A172 (cell line): ENCODE data around the gene PLPP3. TPM values are rescaled to one million over a fixed set of nuclear protein-coding genes. Genes with fewer than 3 reads are reported as not detected.

Experiments used
- total RNA-seq: library from RNA; depleted of rRNA; stranded (reverse); fragments of >200 nt; shearing (Covaris generic); gene quantifications from 2 replicates; pipeline ENCODE4 v1.2.3, GENCODE V29; 2014; rRNA removed

Gene PLPP3
- total RNA-seq, 1 experiment from 2014 or later = 2.8 TPM

Other genes starting within 250 kb of the PLPP3 start
- 4.0 and 4.8 TPM in 2 replicates for gene PRKAA2, start 65.8 kb upstream of the PLPP3 start, total RNA-seq
- gene FYB2, start 239.8 kb upstream of the PLPP3 start, total RNA-seq = 0.14 TPM in 1 of 2 replicates, not detected in the other